Natural killer cell (primary cell): ENCODE results near the gene CSAD. TPM values are rescaled to one million over a fixed set of nuclear protein-coding genes. Genes with fewer than 3 reads are reported as not detected.

Source experiments
- ATAC-seq, 3 donors: fragments of 150-1000 bp in 2 of 3; fragments of 200-7000 bp in 1 of 3; cut with Tn5 transposase; 1 replicate in 1 of 3; 2 replicates in 2 of 3; pipeline ENCODE4 v1.10.0; 2021; ENCODE audit warnings: mild to moderate bottlenecking in 2 of 3, moderate library complexity in 2 of 3
- DNase-seq, 2 donors: peaks; one replicate each; pipeline versions ENCODE4 v3.0.0 to v3.0.0-alpha.2; 2013 to 2021; ENCODE audit warnings: mixed read lengths in 1 of 2
- H3K27ac ChIP-seq: one replicate; pipeline ENCODE4 v1.5.1; 2013; ENCODE audit warnings: mild to moderate bottlenecking, low read length
- H3K27me3 ChIP-seq: one replicate; pipeline ENCODE4 v1.6.1; 2013; ENCODE audit warnings: low read length; ENCODE audit not compliant: control insufficient read depth, insufficient read depth
- H3K36me3 ChIP-seq: one replicate; pipeline ENCODE4 v1.6.1; 2013; ENCODE audit warnings: low read length; ENCODE audit not compliant: control insufficient read depth, insufficient read depth
- H3K4me1 ChIP-seq: one replicate; pipeline ENCODE4 v1.6.1; 2013; ENCODE audit warnings: low read length; ENCODE audit not compliant: control insufficient read depth, insufficient read depth
- H3K4me3 ChIP-seq: one replicate; pipeline ENCODE4 v1.5.1; 2013; ENCODE audit warnings: low read length
- H3K9me3 ChIP-seq: one replicate; pipeline ENCODE4 v1.6.1; 2013; ENCODE audit warnings: low read length; ENCODE audit not compliant: control insufficient read depth, insufficient read depth
- H3K27ac Mint-ChIP-seq, 2 donors: one replicate each; pipeline ENCODE4 v1.8.0; 2022; ENCODE audit warnings: mild to moderate bottlenecking in 2 of 2, mixed read lengths in 2 of 2, moderate library complexity in 1 of 2
- H3K27me3 Mint-ChIP-seq, 2 donors: one replicate each; pipeline ENCODE4 v1.8.0; 2022; ENCODE audit warnings: low read depth in 2 of 2, mixed read lengths in 2 of 2
- H3K36me3 Mint-ChIP-seq: one replicate; pipeline ENCODE4 v1.8.0; 2022; ENCODE audit warnings: mixed read lengths
- H3K4me1 Mint-ChIP-seq, 2 donors: one replicate each; pipeline ENCODE4 v1.8.0; 2022; ENCODE audit warnings: mixed read lengths in 2 of 2
- H3K4me3 Mint-ChIP-seq: one replicate; pipeline ENCODE4 v1.8.0; 2022; ENCODE audit warnings: mild to moderate bottlenecking, moderate library complexity, mixed read lengths
- H3K9me3 Mint-ChIP-seq, 2 donors: one replicate each; pipeline ENCODE4 v1.8.0; 2022; ENCODE audit warnings: mixed read lengths in 2 of 2
- WGBS: methylation state at CpG from one replicate; pipeline ENCODE4 v1.1.7; 2013; ENCODE audit warnings: missing lambda C conversion rate; ENCODE audit not compliant: insufficient coverage; 5-methylcytosine and 5-hydroxymethylcytosine counted together
- intact Hi-C: fragments of 100-400 bp; cut with micrococcal nuclease; formaldehyde crosslinking; loops from one replicate; pipeline ENCODE4 v1.14.2; 2022
- total RNA-seq, 4 donors: library from RNA; stranded (reverse); fragments of 120-200 nt in 1 of 4; gene quantifications; one replicate each; pipeline versions ENCODE4 v1.2.3 to v1.2.4, GENCODE V29; 2013 to 2022
- TF ChIP-seq, protein P1 (sequence below): fragments of 200-600 bp; IDR thresholded peaks from one replicate; pipeline ENCODE4 v1.8.0; 2022; ENCODE audit warnings: antibody characterized with exemption

The CSAD gene
- total RNA-seq, 3 donors from 2014 or later (not counting 1 experiment from before 2014, with no cell fraction given): 50.8 to 54.4 (median 53.0) TPM

DNA sequence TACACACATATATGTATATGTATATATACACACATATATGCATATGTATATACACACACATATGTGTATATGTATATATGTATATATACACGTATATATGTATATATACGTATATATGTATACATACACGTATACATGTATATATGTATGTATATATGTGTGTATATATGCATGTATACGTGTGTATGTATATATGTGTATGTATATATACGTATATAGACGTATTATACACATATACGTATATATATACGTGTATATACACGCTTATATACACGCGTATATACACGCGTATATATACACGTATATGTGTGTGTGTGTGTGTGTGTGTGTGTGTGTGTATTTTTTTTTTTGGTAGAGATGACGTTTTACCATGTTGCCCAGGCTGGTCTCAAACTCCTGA is 33.1 kb downstream of the CSAD start:
- Mint-ChIP-seq H3K27me3 (no peaks in the 10 kb centered on the region), H3K4me3 (no peak overlapping the region), H3K27ac (no peak overlapping the region), H3K9me3 (no peaks in the 10 kb centered on the region), H3K36me3 (no peaks in the 10 kb centered on the region), H3K4me1 (no peaks in the 10 kb centered on the region)
- Histone ChIP-seq H3K36me3 (no peaks in the 10 kb centered on the region), H3K4me3 (no peak overlapping the region), H3K27me3 (no peaks in the 10 kb centered on the region), H3K4me1 (no peaks in the 10 kb centered on the region), H3K9me3 (no peaks in the 10 kb centered on the region), H3K27ac (no peak overlapping the region)
- no peak for DNase-seq
- TF ChIP-seq, protein P1, sequence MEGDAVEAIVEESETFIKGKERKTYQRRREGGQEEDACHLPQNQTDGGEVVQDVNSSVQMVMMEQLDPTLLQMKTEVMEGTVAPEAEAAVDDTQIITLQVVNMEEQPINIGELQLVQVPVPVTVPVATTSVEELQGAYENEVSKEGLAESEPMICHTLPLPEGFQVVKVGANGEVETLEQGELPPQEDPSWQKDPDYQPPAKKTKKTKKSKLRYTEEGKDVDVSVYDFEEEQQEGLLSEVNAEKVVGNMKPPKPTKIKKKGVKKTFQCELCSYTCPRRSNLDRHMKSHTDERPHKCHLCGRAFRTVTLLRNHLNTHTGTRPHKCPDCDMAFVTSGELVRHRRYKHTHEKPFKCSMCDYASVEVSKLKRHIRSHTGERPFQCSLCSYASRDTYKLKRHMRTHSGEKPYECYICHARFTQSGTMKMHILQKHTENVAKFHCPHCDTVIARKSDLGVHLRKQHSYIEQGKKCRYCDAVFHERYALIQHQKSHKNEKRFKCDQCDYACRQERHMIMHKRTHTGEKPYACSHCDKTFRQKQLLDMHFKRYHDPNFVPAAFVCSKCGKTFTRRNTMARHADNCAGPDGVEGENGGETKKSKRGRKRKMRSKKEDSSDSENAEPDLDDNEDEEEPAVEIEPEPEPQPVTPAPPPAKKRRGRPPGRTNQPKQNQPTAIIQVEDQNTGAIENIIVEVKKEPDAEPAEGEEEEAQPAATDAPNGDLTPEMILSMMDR: no peak
- intact Hi-C loops: no loop called here
- WGBS: no CpG with 5 or more reads among the region's 15 CpGs
- ATAC-seq: peak in 1 of 3 donors; percentile 30

GRCh38 chr12:53147181-53147580 is 33.5 kb downstream of the CSAD start:
- WGBS: no CpG with 5 or more reads among the region's 5 CpGs

DNA sequence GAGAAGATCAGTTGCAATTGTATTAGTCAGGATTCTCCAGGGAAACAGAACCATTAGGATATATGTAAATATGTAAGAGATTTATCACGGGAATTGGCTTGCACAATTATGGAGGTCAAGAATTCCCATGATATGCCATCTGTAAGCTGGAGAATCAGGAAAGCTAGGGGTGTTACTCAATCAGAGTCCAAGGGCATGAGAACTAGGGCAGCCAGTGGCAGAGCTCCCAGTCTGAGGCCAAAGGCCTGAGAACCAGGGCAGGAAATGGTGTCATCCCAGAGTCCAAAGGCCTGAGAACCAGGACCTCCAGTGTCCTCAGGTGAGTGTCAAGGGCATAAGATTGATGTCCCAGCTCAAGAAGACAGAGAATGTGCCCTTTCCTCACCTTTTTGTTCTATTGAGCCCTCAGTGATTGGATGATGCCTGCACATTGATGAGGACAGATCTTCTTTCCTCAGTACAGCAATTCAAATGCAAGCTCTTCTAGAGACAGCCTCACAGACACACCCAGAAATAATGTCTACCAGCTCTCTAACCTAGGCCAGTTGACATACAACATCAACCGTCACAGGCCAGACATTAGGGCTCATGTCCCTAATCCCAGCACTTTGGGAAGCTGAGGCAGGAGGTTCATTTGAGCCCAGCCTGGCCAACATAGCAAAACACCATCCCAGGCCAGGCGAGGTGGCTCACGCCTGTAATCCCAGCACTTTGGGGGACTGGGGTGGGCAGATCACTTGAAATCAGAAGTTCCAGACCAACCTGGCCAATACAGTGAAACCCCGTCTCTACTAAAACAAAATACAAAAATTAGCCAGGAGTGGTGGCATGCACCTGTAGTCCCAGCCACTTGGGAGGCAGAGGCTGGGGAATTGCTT is 35.1 kb downstream of the CSAD start:
- intact Hi-C loops: no loop called here
- DNase-seq (no peak), ATAC-seq (no peak)
- TF ChIP-seq, protein P1: no peak
- Histone ChIP-seq H3K27me3 (no peaks in the 10 kb centered on the region), H3K4me1 (no peaks in the 10 kb centered on the region), H3K4me3 (no peak overlapping the region), H3K9me3 (no peaks in the 10 kb centered on the region), H3K36me3 (no peaks in the 10 kb centered on the region), H3K27ac (no peak overlapping the region)
- 90% methylated on average over 5 of the region's 5 CpGs for WGBS
- no peaks in the 10 kb centered on the region for H3K36me3 Mint-ChIP-seq
- H3K27ac Mint-ChIP-seq: no peak overlapping the region
- H3K4me3 Mint-ChIP-seq: no peak overlapping the region
- H3K27me3 Mint-ChIP-seq: no peaks in the 10 kb centered on the region
- H3K9me3 Mint-ChIP-seq: no peaks in the 10 kb centered on the region
- H3K4me1 Mint-ChIP-seq: no peaks in the 10 kb centered on the region

More at GRCh38 chr12:53147181-53147580, 33.5 kb downstream of the CSAD start:
- TF ChIP-seq, protein P1: no peak
- no peaks in the 10 kb centered on the region for H3K36me3 Mint-ChIP-seq
- H3K27ac Mint-ChIP-seq: no peak overlapping the region
- Histone ChIP-seq H3K4me1 (no peaks in the 10 kb centered on the region), H3K4me3 (no peak overlapping the region), H3K27me3 (no peaks in the 10 kb centered on the region), H3K9me3 (no peaks in the 10 kb centered on the region), H3K27ac (no peak overlapping the region), H3K36me3 (no peaks in the 10 kb centered on the region)
- no peaks in the 10 kb centered on the region for H3K4me1 Mint-ChIP-seq
- no peak for ATAC-seq
- no peaks in the 10 kb centered on the region for H3K27me3 Mint-ChIP-seq
- no peaks in the 10 kb centered on the region for H3K9me3 Mint-ChIP-seq
- DNase-seq: no peak
- H3K4me3 Mint-ChIP-seq: no peak overlapping the region
- intact Hi-C loops: no loop called here
